SU-DHL-6 (cell line): ENCODE measurements around the gene GK.

ENCODE experiments used
- H2AFZ ChIP-seq: fragments of 200-600 bp; sonication (generic); 2 replicates; pipeline ENCODE4 v1.6.1; 2014; ENCODE audit warnings: low read depth, mild to moderate bottlenecking, moderate library complexity, mixed read lengths, antibody characterized with exemption, low read length; ENCODE audit not compliant: severe bottlenecking
- H3F3A ChIP-seq: fragments of 200-600 bp; shearing (Covaris generic); 2 replicates; pipeline ENCODE4 v1.6.0; 2016; ENCODE audit warnings: antibody characterized with exemption, mild to moderate bottlenecking; ENCODE audit not compliant: insufficient read depth
- H3K27ac ChIP-seq: fragments of 200-600 bp; sonication (generic); 2 replicates; pipeline ENCODE4 v1.5.1; 2016; ENCODE audit warnings: low read depth, mild to moderate bottlenecking, low read length, moderate library complexity, mixed read lengths
- H3K27me3 ChIP-seq: fragments of 200-600 bp; sonication (generic), shearing (Covaris generic); 2 replicates; pipeline ENCODE4 v1.6.0; 2014; ENCODE audit warnings: mild to moderate bottlenecking, low read length
- H3K36me3 ChIP-seq: fragments of 200-600 bp; sonication (generic); 2 replicates; pipeline ENCODE4 v1.6.1; 2014; ENCODE audit warnings: mild to moderate bottlenecking, low read length, mixed read lengths
- H3K4me2 ChIP-seq: fragments of 300-600, 200-600 bp; shearing (Covaris generic), sonication (generic); 2 replicates; pipeline ENCODE4 v1.6.0; 2014; ENCODE audit warnings: low read length, low read depth, mild to moderate bottlenecking; ENCODE audit not compliant: poor library complexity, severe bottlenecking
- H3K4me3 ChIP-seq: fragments of 200-600 bp; sonication (generic); 2 replicates; pipeline ENCODE4 v1.5.1; 2014; ENCODE audit warnings: antibody characterized with exemption, low read length, mild to moderate bottlenecking, mixed read lengths; ENCODE audit not compliant: insufficient read depth, poor library complexity, severe bottlenecking
- H3K79me2 ChIP-seq: fragments of 200-600 bp; sonication (generic); 2 replicates; pipeline ENCODE4 v1.6.1; 2014; ENCODE audit warnings: mild to moderate bottlenecking, low read length, moderate library complexity; ENCODE audit not compliant: insufficient read depth
- H3K9ac ChIP-seq: fragments of 200-600 bp; sonication (generic); 2 replicates; pipeline ENCODE4 v1.7.0; 2014; ENCODE audit warnings: mild to moderate bottlenecking, low read length
- H3K9me2 ChIP-seq: fragments of 200-600 bp; sonication (generic); replicated peaks from 2 replicates; pipeline ENCODE4 v1.6.1; 2014; ENCODE audit warnings: low read length; ENCODE audit not compliant: insufficient read depth
- H3K9me3 ChIP-seq: fragments of 200-600 bp; sonication (generic); 2 replicates; pipeline ENCODE4 v1.6.1; 2014; ENCODE audit warnings: low read length, mixed read lengths; ENCODE audit not compliant: insufficient read depth
- H4K20me1 ChIP-seq: fragments of 200-600 bp; sonication (generic); 2 replicates; pipeline ENCODE4 v1.6.1; 2014; ENCODE audit warnings: low read depth, mild to moderate bottlenecking, antibody characterized with exemption, low read length, moderate library complexity, mixed read lengths
- CTCF ChIP-seq: fragments of 200-600 bp; sonication (generic); IDR thresholded peaks from one replicate; pipeline ENCODE4 v1.5.1; 2017; ENCODE audit warnings: antibody characterized with exemption, mild to moderate bottlenecking, low read length, moderate library complexity; ENCODE audit not compliant: insufficient read depth, poor library complexity, severe bottlenecking
- EZH2phosphoT487 ChIP-seq: fragments of 200-600 bp; sonication (generic), shearing (Covaris generic); conservative IDR thresholded peaks from 2 replicates; pipeline ENCODE4 v1.6.1; 2018; ENCODE audit warnings: mild to moderate bottlenecking, antibody characterized with exemption, low read length, moderate library complexity, mixed read lengths

GK gene

GRCh38 chrX:30702736-30703135 is 49.5 kb downstream of the GK start:
- no peaks in the 10 kb centered on the region for H3F3A ChIP-seq
- no peak overlapping the region for H3K4me3 ChIP-seq
- H3K4me2 ChIP-seq, result no peak overlapping the region
- H3K27me3 ChIP-seq, result no peaks in the 10 kb centered on the region
- TF ChIP-seq CTCF (no peak), EZH2phosphoT487 (no peak)
- no peak overlapping the region for H3K27ac ChIP-seq
- no peaks in the 10 kb centered on the region for H4K20me1 ChIP-seq
- no peaks in the 10 kb centered on the region for H3K9me2 ChIP-seq
- H3K9me3 ChIP-seq, result no peaks in the 10 kb centered on the region
- H3K9ac ChIP-seq, result no peak overlapping the region
- H3K36me3 ChIP-seq, result no peaks in the 10 kb centered on the region
- no peak overlapping the region for H2AFZ ChIP-seq
- H3K79me2 ChIP-seq, result no peaks in the 10 kb centered on the region

- H2AFZ ChIP-seq, result no peak overlapping the region
- no peaks in the 10 kb centered on the region for H3K9me3 ChIP-seq
- no peaks in the 10 kb centered on the region for H4K20me1 ChIP-seq
- no peaks in the 10 kb centered on the region for H3K9me2 ChIP-seq
- no peak for TF ChIP-seq CTCF
- no peak for TF ChIP-seq EZH2phosphoT487
- no peaks in the 10 kb centered on the region for H3K27me3 ChIP-seq
- H3K36me3 ChIP-seq, result no peaks in the 10 kb centered on the region
- no peaks in the 10 kb centered on the region for H3K79me2 ChIP-seq
- no peak overlapping the region for H3K4me3 ChIP-seq
- H3F3A ChIP-seq, result no peaks in the 10 kb centered on the region
- no peak overlapping the region for H3K27ac ChIP-seq
- no peak overlapping the region for H3K4me2 ChIP-seq
- no peak overlapping the region for H3K9ac ChIP-seq
Measured at GRCh38 chrX:30706216-30706775, 53.1 kb downstream of the GK start.

GRCh38 chrX:30712214-30712613 is 59.0 kb downstream of the GK start:
- Histone ChIP-seq H3K36me3 (no peaks in the 10 kb centered on the region), H3K4me3 (no peak overlapping the region), H3K9me2 (no peaks in the 10 kb centered on the region), H3F3A (peaks cover 4% of the 10 kb centered on the region; the same call in 1 of the 2 replicates), H4K20me1 (no peaks in the 10 kb centered on the region), H3K4me2 (peak overlapping the region; percentile 37), H3K79me2 (no peaks in the 10 kb centered on the region), H3K9ac (no peak overlapping the region), H3K9me3 (no peaks in the 10 kb centered on the region), H3K27ac (peak overlapping the region; percentile 45; the same call in 1 of the 2 replicates), H2AFZ (no peak overlapping the region), H3K27me3 (no peaks in the 10 kb centered on the region)
- TF ChIP-seq CTCF (no peak), EZH2phosphoT487 (no peak)
